HG03558 (cell line): ENCODE results near the gene GRIN2C.
"Not testable (repeated sequence)": the region's sequence is repeated elsewhere in the genome, so short reads cannot be mapped to it uniquely, and the experiment has no call there.

Experiments used
- ATAC-seq: cut with Tn5 transposase; IDR thresholded peaks from one replicate; pipeline ENCODE4 v1.9.1; 2021; ENCODE audit warnings: moderate number of reproducible peaks; ENCODE audit not compliant: unreplicated experiment; ENCODE audit errors: extremely low read depth

The GRIN2C gene

DNA sequence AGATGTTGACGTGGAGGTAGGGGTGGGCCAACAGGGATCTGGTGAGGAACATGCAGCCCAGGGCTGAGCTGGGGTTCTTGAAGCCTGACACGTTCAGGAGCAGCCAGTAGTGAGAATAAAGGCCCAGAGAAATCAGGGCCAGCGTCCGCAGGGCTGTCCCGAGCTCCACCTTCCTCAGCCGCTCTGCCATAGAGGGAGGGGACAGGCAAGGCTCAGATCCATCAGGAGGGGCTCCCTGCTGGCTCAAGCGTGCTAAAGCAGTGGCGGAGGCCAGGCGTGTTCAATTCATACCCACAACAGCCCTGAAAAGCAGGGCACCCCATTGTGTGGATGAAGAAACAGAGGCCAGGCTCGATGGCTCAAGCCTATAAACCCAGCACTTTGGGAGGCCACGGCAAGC lies 21.4 kb upstream of the GRIN2C start:
- ATAC-seq, result no peak

DNA sequence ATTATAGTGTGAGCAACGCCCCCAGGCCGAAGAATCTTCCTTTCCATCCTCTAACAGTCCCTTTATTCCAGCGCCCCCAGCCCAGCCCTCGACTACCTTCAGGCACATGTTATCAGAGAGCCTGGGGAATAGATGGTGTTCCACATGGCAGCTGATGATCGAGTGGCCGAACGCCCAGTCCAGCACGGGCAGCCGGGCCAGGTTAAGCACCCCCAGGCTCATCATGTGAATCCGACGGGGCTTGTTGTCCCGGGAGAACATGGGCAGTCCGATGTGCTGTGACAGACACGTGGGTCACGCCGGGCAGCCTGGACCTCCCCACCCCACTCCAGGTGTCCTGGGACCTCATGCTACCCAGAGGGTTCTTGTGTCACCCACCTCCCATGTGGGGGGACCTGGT lies 19.6 kb upstream of the GRIN2C start:
- ATAC-seq, result no peak

DNA sequence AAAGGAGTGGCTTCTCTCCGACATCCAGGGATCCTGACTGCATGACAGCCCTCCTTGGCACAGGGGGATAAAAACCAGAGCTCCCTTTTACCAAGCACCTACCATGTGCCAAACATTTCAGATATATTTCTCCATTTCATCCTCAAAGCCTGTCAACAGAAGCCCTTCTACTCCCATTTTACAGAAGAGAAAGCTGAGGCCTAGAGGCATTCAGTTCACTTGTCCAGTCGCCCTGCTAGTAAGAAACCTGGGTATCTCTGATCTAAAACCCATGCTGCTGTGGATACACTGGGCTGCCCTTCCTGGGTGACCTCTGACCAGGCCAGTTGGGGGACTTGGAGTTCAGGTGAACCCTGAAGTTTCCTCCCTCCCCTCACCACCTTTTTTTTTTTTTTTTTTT lies 19.0 kb upstream of the GRIN2C start:
- ATAC-seq, result no peak

DNA sequence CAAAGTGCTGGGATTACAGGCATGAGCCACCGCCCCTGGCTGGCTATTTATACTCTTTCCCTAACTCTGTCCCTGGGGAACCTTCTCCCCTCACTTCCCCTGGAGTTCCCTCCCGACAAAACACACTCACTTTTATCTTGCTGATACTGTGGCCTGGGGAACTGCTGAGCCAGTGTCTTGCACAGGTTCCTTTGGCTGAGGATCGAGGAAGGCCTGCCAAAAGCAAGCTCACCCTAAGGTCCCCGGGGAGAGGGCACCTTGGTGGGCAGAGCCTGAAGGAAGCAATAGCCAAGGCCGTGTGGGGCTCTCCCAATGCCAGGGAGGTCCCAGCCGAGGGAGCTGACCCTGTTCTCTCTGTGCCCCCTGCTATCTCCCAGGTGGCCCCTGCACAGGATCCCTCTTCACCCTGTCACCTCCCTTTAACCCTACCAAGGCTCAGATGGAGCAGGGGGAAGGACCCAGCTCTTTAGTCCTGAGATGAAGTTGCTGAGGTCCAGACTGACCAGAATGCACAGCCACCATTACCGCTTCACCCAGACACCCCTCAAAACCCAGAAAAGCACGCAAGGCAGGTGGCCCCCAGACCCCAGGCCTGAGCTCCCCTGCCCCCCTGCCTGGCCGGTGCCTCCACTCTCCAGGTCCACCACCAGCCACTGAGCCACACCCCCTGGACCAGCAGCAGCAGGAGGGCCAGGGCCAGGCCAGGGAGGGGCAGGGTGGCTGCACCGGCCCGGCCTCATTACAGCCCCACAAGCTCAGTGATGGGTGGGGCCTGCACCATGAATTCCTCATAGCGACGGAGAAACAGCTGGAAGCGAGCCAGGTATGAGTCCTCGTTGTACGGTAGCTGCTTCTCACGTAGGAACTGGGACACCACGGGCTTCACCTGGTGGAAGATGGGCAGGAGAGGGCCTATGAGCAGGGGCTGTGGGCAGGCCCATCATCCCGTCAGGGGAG lies 18.2 kb upstream of the GRIN2C start:
- ATAC-seq, result no peak

DNA sequence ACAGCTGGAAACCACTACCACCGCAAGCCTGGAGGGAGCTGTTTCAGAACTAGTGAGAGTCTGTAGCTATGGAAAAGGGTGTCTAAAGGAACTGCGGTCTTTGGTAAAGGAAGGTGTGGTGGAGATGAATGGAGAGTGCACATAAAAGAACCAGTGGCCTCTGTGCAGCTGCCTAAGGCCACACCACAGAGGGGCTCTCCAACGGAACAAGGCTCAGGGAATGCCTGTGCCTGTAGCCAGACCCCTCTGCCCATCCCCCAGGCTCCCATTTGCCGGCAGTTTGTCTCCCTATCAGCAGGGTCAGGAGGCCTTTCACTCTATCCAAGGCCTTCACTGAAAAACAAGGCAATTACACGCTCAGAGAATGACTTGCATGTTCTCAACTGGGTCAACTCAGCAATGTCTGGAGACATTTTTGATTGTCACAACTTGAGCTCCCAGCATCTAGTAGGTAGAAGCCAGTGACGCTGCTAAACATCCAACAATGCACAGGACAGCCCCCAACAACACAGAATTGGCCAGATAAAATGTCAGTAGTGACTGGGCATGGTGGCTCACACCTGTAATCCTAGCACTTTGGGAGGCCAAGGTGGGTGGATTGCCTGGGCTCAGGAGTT lies 16.4 kb upstream of the GRIN2C start:
- ATAC-seq, result no peak

DNA sequence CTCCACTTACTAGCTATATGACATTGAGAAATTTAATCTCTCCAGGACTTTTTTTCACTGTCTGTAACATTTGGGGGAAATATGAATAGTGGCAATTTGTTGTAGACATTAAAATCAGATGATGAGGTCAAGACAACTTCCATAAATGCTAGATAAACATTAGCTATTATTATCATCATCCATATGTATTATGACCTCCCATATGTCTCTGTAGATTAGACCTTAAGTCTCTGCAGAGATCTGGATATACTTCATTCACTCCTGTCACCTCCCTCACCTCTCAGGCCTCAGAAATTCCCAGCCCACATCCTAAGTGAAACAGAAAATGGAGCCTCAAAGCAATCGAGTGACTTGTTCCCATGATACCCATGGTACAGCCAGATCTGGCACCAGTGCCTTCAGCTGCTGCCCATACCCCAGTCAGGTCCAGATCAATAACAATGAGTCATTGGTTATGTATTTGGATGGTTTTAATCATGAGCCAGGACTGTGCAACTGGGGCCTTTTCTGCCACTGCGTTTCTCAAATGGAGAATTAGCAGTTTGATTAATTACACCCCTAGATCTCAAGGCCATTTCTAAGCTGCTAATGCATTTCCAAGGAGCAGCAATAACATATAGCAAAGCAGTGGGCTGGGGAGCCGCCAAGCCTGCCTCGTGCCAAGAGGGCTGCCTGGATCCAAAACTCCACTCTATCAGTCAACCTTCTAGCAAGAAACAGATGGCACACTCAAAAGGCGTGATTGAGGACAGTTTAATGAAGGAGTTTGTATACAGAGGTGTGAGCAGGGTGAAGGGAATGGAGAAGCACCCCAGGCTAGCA lies 15.7 kb upstream of the GRIN2C start:
- ATAC-seq, result no peak

DNA sequence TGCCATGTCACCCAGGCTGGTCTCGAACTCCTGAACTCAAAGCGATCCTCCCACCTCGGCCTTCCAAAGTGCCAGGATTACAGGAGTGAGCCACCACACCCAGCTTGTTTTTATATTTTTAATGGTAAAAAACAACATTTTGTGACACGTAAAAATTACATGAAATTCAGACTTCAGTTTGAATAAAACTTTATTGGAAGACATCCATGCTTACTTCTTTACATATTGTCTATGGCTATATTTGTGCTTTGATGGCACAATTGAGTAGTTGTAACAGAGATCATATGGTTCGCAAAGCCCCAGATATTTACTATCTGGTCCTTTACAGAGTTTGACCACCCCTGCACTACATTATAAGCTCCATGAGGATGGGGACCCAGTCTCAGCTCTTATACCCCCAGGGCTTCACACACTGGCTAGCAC lies 14.9 kb upstream of the GRIN2C start:
- ATAC-seq, result no peak

DNA sequence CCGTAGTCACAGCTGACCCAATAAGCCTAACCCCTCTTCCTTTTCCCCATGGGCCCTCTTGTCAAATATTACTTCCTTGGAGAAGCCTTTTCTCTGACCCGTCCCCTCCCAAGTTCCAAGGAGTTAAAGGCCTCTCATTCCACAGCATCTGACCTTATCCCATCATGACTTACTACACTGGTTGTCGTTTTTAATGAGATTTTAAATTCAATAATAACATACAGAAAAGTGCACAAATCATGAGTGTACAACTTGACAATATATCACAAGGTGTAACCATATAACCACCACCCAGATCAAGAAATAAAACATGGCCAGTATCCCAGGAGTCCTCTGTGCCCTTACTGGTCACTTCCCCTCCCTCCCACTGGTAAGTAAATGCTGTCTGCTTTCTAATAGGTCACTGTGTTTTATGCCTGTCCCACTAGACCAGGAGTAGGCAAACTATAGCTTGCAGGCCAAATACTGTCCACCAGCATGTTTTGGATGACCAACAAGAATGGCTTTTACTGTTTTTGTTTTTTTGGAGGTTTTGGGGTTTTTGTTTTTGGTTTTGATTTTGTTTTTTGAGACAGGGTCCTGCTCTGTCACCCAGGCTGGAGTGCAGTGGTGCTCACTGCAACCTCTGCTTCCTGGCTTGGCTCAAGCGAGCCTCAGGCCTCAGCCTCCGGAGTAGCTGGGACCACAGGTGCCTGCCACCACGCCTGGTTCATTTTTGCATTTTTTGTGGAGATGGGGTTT lies 14.4 kb upstream of the GRIN2C start:
- no peak for ATAC-seq

DNA sequence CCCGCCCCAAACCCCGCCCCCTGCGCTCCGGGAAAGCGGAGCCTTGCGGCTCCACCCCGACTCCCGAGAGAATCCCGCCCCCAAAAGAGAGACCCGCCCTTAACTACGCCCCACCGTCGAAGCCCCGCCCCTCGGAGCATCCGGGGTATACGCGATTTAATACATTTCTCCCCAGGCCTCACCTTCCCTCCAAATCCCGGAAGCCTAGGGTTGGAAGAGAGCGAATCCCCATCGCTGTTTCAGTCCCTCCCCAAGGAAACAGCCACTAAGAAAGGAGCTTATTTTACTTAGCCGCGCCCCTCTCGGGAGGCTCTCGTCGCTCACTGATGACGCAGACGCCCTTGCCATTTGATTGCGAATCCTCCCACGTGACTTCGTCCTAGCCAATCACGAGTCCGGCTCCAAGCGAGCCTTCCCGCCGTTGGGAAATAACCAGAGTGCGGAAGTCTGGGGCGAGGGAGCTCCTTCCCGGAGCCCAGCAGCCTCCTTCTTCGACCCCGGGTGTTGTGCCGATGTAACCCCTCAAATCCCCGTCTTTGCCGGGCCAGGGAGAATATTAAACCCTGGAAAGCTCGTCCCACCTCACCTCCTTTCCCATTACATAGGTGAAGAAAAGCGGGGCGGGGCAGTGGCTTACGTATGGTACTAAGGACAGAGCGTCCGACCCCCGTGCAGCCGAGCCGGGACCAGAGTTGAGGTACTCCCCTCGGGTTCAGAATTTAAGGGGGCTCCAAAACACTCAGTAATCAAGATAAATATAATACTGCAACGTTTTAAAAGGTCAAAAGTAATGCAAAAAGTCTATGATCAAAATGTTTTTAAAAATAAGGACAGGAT lies 13.6 kb upstream of the GRIN2C start:
- ATAC-seq, result peak; percentile 59

DNA sequence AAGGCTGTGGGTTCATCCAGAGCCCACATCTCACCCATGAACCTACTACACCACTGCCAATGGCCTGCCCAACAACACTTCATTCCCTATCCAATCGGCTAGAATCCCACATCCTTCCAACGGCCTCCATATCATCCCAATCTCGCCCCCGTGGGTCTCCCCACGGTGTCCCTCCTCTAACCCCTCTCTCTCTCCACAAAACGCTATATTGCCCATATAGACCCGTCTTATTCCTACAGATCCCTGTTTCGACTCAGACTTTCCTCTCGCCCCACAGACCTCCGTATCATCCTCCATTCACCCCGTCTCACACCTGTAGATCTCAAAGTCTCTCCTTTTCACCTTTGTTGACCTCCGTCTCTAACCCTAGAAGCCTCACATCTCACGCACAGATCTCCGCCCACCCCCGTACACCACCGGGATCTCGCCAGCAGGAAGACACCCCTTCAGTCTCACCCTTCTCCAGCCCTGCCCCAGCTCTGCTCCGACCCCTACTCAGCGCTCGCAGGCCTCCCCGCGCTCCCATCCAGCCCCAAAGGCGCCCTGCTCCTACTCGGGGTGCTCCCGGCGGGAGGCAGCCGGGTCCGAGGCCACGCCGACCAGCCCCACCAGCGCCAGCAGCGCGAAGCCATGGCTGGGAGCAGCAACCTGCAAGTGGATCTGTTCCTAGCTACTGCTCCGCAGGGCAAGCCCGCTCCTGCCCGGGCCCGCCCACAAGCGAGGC lies 12.8 kb upstream of the GRIN2C start, which contains the start of gene FDXR:
FDXR (minus strand) TSS at position 682 of the 724 bp plus-strand sequence; CDS start at position 632, 50 bp downstream.
- peak; percentile 22 for ATAC-seq

DNA sequence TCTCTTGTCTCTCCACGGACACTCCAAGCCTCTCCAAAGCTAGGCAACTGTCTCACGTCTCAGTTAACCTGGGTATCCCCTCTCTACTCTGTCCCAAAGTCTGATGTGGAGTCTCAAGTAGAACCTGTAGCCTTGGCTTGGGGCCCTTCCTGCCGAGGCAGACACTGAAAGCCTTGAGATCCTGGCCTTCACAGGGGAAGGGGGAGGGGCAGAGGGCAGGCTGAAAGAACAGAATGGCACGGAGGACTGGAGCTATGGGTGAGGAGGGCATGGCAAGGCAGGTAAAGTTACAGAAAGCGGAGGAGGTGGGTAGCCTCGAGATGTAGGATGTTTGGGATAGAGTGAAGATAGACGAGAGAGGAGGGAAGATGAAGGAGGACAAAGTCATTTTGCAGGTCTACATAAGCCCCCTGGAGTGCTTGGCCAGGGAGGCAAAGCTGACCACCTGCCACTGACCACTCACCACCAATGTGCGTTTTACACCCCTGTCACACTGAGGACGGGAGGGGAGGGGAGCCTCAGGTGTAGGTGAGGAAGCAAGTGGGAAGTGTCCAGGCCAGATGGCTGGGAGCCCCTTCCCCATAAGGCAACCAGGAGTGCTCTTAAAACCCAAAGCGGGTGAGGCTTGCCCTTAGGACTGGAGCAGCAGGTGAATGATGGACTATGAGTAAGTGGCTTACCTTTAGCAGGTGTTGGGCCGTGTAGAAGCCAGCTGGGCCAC lies 11.8 kb upstream of the GRIN2C start:
- no peak for ATAC-seq

DNA sequence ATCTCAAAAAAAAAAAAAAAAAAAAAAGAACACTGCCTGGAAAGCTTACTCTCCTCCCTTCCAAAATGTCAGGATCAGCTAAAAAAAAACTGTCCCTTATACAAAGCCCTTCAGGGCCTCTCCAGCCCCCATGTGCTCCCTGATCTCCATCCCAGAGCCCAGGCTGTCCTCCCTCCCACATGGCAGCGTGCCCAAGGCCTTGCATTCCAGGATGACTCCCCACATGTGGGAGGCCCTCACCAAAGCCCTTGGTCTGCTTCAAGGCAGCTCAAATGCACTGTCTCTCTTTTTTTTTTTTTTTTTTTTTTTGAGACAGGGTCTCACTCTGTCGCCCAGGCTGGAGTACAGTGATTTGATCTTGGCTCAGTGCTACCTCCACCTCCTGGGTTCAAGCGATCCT lies 10.8 kb upstream of the GRIN2C start:
- ATAC-seq, result no peak

DNA sequence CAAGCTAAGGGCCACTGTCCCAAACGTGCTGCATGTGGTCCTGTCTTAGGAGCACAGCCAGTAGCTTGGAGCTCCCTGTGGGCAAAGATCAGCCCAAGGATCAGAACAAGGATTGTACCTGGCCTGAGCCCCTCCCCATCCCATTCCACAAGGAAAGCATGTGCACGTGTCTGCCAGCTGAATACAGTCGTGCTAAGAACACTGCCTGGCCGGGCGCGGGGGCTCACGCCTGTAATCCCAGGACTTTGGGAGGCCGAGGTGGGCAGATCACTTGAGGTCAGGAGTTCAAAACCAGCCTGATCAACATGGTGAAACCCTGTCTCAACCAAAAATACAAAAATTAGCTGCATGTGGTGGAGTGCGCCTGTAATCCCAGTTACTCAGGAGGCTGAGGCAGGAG lies 10.3 kb upstream of the GRIN2C start:
- not testable (repeated sequence) for ATAC-seq

DNA sequence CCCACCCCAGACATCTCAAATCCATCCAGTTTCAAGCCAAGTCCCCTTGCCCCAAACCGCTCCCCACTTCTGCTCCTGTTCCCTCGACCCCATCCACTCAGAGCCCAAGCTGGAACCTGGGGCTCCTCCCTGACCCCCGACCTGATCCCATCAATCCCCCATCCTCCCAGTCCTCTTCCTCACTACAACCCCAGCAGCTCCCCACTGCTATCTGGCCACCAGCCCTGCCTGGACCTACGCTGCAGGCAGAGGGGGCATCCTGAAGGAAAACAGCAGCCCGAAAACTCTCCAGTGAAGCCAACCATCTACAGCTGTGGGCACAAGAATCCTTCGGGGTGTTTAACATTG lies 9.2 kb upstream of the GRIN2C start:
- no peak for ATAC-seq

DNA sequence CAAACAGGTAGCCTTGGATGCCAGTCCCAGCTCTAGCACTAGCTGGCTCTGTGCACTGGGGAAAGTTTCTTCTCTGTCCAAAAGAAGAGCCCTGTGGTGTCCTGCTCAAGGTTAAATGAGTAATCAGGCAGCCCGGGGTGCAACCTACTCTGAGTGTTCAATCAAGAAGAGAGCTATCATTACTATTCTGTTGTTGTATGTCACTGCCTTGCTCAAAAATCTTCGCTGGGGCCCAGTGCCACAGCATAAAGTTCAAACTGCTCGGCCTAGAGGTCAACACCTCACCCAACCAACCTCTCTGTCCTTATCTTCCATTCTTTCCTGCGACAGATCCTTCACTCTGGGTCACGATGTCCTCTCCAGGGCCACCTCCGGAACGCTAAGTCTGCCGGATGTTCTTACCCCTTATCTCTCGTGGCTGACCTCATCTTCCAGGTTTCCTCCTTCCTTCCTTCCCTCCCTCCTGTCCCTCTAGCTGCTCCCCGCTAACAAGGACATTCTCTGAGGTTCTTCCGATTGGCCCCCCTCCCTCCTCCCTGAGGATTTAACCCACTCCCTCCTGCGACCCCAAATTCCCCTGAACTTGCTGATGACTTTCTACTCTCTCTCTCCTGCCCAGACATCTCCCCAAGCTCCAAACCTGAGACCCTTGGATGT lies 8.7 kb upstream of the GRIN2C start:
- ATAC-seq, result no peak

DNA sequence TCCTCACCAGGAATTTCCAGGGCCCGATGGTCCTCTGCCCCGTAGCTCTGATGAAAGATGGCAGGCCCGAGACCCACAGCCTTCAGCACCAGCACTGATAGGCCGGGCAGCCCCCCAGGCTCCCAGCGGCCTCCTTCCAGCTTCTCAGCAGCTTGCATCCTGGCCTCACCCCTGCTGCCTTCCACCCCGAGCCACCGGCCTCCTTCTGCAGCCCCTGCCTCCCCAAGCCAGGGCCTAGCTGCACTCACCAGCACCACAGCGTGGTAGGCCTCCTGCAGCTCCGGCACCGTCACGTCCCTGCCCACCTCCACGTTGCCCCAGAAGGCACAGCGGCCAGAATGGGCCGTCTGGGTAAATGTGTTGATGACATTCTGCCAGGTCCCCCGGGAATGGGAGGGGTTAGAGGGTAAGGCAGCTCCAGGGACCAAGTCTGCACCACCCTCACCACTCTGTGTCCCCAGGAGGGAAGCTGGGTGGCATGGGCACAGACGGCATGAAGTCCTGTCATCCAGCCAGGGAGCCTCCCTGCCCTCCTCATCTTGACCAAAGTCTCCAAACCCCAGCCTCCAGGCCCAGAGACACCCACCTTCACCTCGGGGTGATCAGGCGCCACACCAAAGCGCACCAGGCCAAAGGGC lies 6.6 kb upstream of the GRIN2C start:
- ATAC-seq, result no peak
